Esophagus muscularis mucosa (tissue), 4 donors: ENCODE results near the gene CGB8. TPM values are rescaled to one million over a fixed set of nuclear protein-coding genes. Genes with fewer than 3 reads are reported as not detected.
A peak's percentile ranks its signal among the peaks of the same experiment; 100 is the strongest.

Source experiments
- DNase-seq: peaks from one replicate; pipeline ENCODE4 v3.0.0-alpha.2; 2017; ENCODE audit errors: extremely low spot score
- H3K27ac ChIP-seq, 4 donors: fragments of 200-600 bp; sonication (generic); replicated peaks in 1 of 4; 1 replicate in 3 of 4; 2 replicates in 1 of 4; pipeline ENCODE4 v1.5.1; 2016 to 2019; ENCODE audit warnings: mild to moderate bottlenecking in 1 of 4
- H3K27me3 ChIP-seq, 4 donors: fragments of 200-600 bp; sonication (generic); one replicate each; pipeline versions ENCODE4 v1.5.1 to v1.6.0; 2016 to 2019
- H3K36me3 ChIP-seq, 4 donors: fragments of 200-600 bp; sonication (generic); one replicate each; pipeline ENCODE4 v1.5.1; 2016 to 2019
- H3K4me1 ChIP-seq, 4 donors: fragments of 200-600 bp; sonication (generic); one replicate each; pipeline ENCODE4 v1.5.1; 2016 to 2019
- H3K4me3 ChIP-seq, 4 donors: fragments of 200-600 bp; sonication (generic); 1 replicate in 2 of 4; 2 replicates in 2 of 4; pipeline ENCODE4 v1.5.1; 2016 to 2019; ENCODE audit warnings: mild to moderate bottlenecking in 4 of 4, moderate library complexity in 1 of 4
- H3K9me3 ChIP-seq, 4 donors: fragments of 200-600 bp; sonication (generic); 1 replicate in 3 of 4; 2 replicates in 1 of 4; pipeline ENCODE4 v1.5.1; 2016 to 2019
- CTCF ChIP-seq, 3 experiments: fragments of 200-600 bp in 2 of 3; fragments of 450-650 bp in 1 of 3; sonication (generic) in 2 of 3; IDR thresholded peaks; one replicate each; pipeline ENCODE4 v1.5.1; 2017 to 2019; ENCODE audit warnings: antibody characterized with exemption in 3 of 3, mild to moderate bottlenecking in 2 of 3, moderate library complexity in 1 of 3
- EP300 ChIP-seq: sonication (generic); formaldehyde crosslinking; IDR thresholded peaks from one replicate; pipeline ENCODE4 v1.6.1; 2017; ENCODE audit warnings: antibody characterized with exemption
- POLR2A ChIP-seq: fragments of 450-650 bp; IDR thresholded peaks from one replicate; pipeline ENCODE4 v1.6.1; 2017; ENCODE audit warnings: antibody characterized with exemption, moderate library complexity, mild to moderate bottlenecking, low read depth
- POLR2AphosphoS5 ChIP-seq, 2 donors: sonication (generic); formaldehyde crosslinking; IDR thresholded peaks; one replicate each; pipeline ENCODE4 v1.6.1; 2017; ENCODE audit warnings: antibody characterized with exemption in 2 of 2
- WGBS: methylation state at CpG from one replicate; pipeline ENCODE4 v1.1.5; 2018; 5-methylcytosine and 5-hydroxymethylcytosine counted together
- intact Hi-C: fragments of 100-400 bp; cut with DNase I; formaldehyde crosslinking; loops from one replicate; pipeline ENCODE4 v1.15.1; 2023
- total RNA-seq, 4 donors: library from RNA; depleted of rRNA; stranded (reverse); fragments of >200 nt; gene quantifications; one replicate each; pipeline versions ENCODE4 v1.1.0 to v1.2.1, GENCODE V29; 2016

The CGB8 gene
- total RNA-seq, 4 donors from 2014 or later = not detected

- intact Hi-C loops = no loop called here
- Histone ChIP-seq H3K4me1 (peaks cover 28 to 49% (median 37%) of the 10 kb centered on the region in 4 donors), H3K4me3 (no peak overlapping the region), H3K9me3 (no peaks in the 10 kb centered on the region), H3K27me3 (no peaks in the 10 kb centered on the region), H3K27ac (no peak overlapping the region), H3K36me3 (peaks cover 58 to 97% (median 82%) of the 10 kb centered on the region in 4 donors)
- WGBS = 93% methylated on average over 17 of the region's 17 CpGs
- TF ChIP-seq POLR2A (no peak), EP300 (no peak), CTCF (IDR thresholded peaks at IDR 0.05) (no peak), POLR2AphosphoS5 (IDR thresholded peaks at IDR 0.05) (no peak)
- DNase-seq = no peak
Observed at GRCh38 chr19:49091391-49092038, 42.6 kb upstream of the CGB8 start.

GRCh38 chr19:49086296-49086695 is 37.4 kb upstream of the CGB8 start:
- H3K4me1 ChIP-seq = peaks cover 24 to 50% (median 37%) of the 10 kb centered on the region in 4 donors
- no peak for DNase-seq
- H3K27ac ChIP-seq = peak overlapping the region; percentile 83 to 95 (median 89)
- H3K36me3 ChIP-seq = peaks cover 25 to 48% (median 36%) of the 10 kb centered on the region in 4 donors
- 41% methylated on average over 11 of the region's 11 CpGs for WGBS
- no peaks in the 10 kb centered on the region for H3K27me3 ChIP-seq
- peak overlapping the region; percentile 72 to 97 (median 88) for H3K4me3 ChIP-seq
- H3K9me3 ChIP-seq = no peaks in the 10 kb centered on the region
- TF ChIP-seq EP300 (no peak), POLR2AphosphoS5 (IDR thresholded peaks at IDR 0.05) (no peak), POLR2A (no peak), CTCF (IDR thresholded peaks at IDR 0.05) (no peak)
- intact Hi-C loops = no loop called here

GRCh38 chr19:49085868-49086232 is 36.9 kb upstream of the CGB8 start:
- under 1% methylated on average over 14 of the region's 14 CpGs for WGBS
- Histone ChIP-seq H3K36me3 (peaks cover 20 to 43% (median 31%) of the 10 kb centered on the region in 4 donors), H3K9me3 (no peaks in the 10 kb centered on the region), H3K27ac (peak overlapping the region; percentile 83 to 95 (median 89)), H3K27me3 (no peaks in the 10 kb centered on the region), H3K4me1 (peaks cover 24 to 50% (median 37%) of the 10 kb centered on the region in 4 donors), H3K4me3 (peak overlapping the region; percentile 72 to 97 (median 88))
- no peak for DNase-seq
- intact Hi-C loops = no loop called here
- TF ChIP-seq POLR2AphosphoS5 (IDR thresholded peaks at IDR 0.05) (no peak), CTCF (IDR thresholded peaks at IDR 0.05) (no peak), POLR2A (no peak), EP300 (no peak)

- under 1% methylated on average over 23 of the region's 89 CpGs for WGBS
- DNase-seq = peak; percentile 100
- intact Hi-C loops = no loop called here
Observed at GRCh38 chr19:49085020-49085867, 36.3 kb upstream of the CGB8 start, which contains the start of gene SNRNP70. Gene SNRNP70 (plus strand): TSS chr19:49085451. CDS start chr19:49086415, 964 bp downstream.

More at GRCh38 chr19:49085020-49085867, 36.3 kb upstream of the CGB8 start, which contains the start of gene SNRNP70:
- H3K9me3 ChIP-seq = no peaks in the 10 kb centered on the region
- H3K27ac ChIP-seq = peak within 1 kb of the TSS; percentile 83 to 95 (median 89)
- TF ChIP-seq EP300 (no peak), POLR2A (peak; percentile 91), POLR2AphosphoS5 (IDR thresholded peaks at IDR 0.05) (peak; percentile 93 to 96), CTCF (IDR thresholded peaks at IDR 0.05) (peak in 1 of 3 experiments; percentile 6)
- H3K36me3 ChIP-seq = peaks cover 14 to 37% (median 25%) of the 10 kb centered on the region in 4 donors
- H3K27me3 ChIP-seq = no peaks in the 10 kb centered on the region
- peak within 1 kb of the TSS; percentile 72 to 97 (median 88) for H3K4me3 ChIP-seq
- H3K4me1 ChIP-seq = peaks cover 24 to 49% (median 37%) of the 10 kb centered on the region in 4 donors
